Effector CD8-positive, alpha-beta T cell (primary cell): Measurements from ENCODE around the gene FAM8A1.
"Not testable (repeated sequence)": the region's sequence is repeated elsewhere in the genome, so short reads cannot be mapped to it uniquely, and the experiment has no call there.

Source experiments
- DNase-seq: peaks from one replicate; lab custom pipeline; 2025; lab: John Stamatoyannopoulos, UW
- total RNA-seq, 4 experiments: gene quantifications; one replicate each; lab custom pipeline; 2026; lab: John Stamatoyannopoulos, UW

FAM8A1 gene
- 25.8 to 66.3 (median 46.2) reads per million in 4 experiments for total RNA-seq

- peak; percentile 88 for DNase-seq
These were observed at the start of gene FAM8A1 for GRCh38 chr6:17599877-17600526. Gene FAM8A1, plus strand, starts transcription at chr6:17600302. Its CDS starts 108 bp downstream, at chr6:17600410.

- no peak for DNase-seq
These were observed 48.6 kb upstream of the FAM8A1 start for GRCh38 chr6:17551383-17551958.

GRCh38 chr6:17552861-17553260 lies 47.2 kb upstream of the FAM8A1 start:
- no peak for DNase-seq

GRCh38 chr6:17556014-17556413 lies 44.1 kb upstream of the FAM8A1 start:
- DNase-seq: no peak

- DNase-seq: no peak
These were observed 37.5 kb upstream of the FAM8A1 start for GRCh38 chr6:17562636-17563035.

- DNase-seq: no peak
These were observed 34.7 kb upstream of the FAM8A1 start for GRCh38 chr6:17565399-17565798.

- no peak for DNase-seq
These were observed 25.1 kb upstream of the FAM8A1 start for GRCh38 chr6:17574866-17575560.

GRCh38 chr6:17577059-17577458 lies 23.0 kb upstream of the FAM8A1 start:
- no peak for DNase-seq

- peak; percentile 4 for DNase-seq
These were observed 19.5 kb upstream of the FAM8A1 start for GRCh38 chr6:17580518-17581048.

- not testable (repeated sequence) for DNase-seq
These were observed 18.8 kb upstream of the FAM8A1 start for GRCh38 chr6:17581282-17581681.

- DNase-seq: no peak
These were observed 16.3 kb upstream of the FAM8A1 start for GRCh38 chr6:17583811-17584210.

GRCh38 chr6:17584241-17584803 lies 15.8 kb upstream of the FAM8A1 start:
- no peak for DNase-seq

GRCh38 chr6:17585766-17586490 lies 14.2 kb upstream of the FAM8A1 start:
- no peak for DNase-seq

- not testable (repeated sequence) for DNase-seq
These were observed 13.5 kb upstream of the FAM8A1 start for GRCh38 chr6:17586623-17587022.

GRCh38 chr6:17588011-17588410 lies 12.1 kb upstream of the FAM8A1 start:
- DNase-seq: no peak

- DNase-seq: no peak
These were observed 10.6 kb upstream of the FAM8A1 start for GRCh38 chr6:17589406-17590096.

- DNase-seq: no peak
These were observed 8.8 kb upstream of the FAM8A1 start for GRCh38 chr6:17591287-17591686.

GRCh38 chr6:17593246-17593645 lies 6.9 kb upstream of the FAM8A1 start:
- no peak for DNase-seq

- no peak for DNase-seq
These were observed 4.0 kb upstream of the FAM8A1 start for GRCh38 chr6:17596085-17596484.

GRCh38 chr6:17600527-17601385 lies 654 bp downstream of the FAM8A1 start:
- peak; percentile 43 for DNase-seq
